ENCODE measurements around the gene DPP6.

- no peak for TF ChIP-seq L3MBTL2 (conservative IDR thresholded peaks at IDR 0.05)
- TF ChIP-seq ELF4 (IDR thresholded peaks at IDR 0.05), result no peak
- no peak for TF ChIP-seq NFRKB (IDR thresholded peaks at IDR 0.05)
- TF ChIP-seq FOXK2 (IDR thresholded peaks at IDR 0.05), result no peak
- TF ChIP-seq FOXA1 (IDR thresholded peaks at IDR 0.05), result no peak
- no peak for TF ChIP-seq TARDBP (IDR thresholded peaks at IDR 0.05)
- TF ChIP-seq HDGF (IDR thresholded peaks at IDR 0.05; ENCODE audit: borderline replicate concordance), result no peak
- no peak for TF ChIP-seq SP1 (IDR thresholded peaks at IDR 0.05)
- TF ChIP-seq LEF1 (IDR thresholded peaks at IDR 0.05; ENCODE audit: borderline replicate concordance), result no peak
- TF ChIP-seq ARNT (IDR thresholded peaks at IDR 0.05), result no peak
- no peak for TF ChIP-seq FOXM1 (IDR thresholded peaks at IDR 0.05; ENCODE audit: borderline replicate concordance)
- TF ChIP-seq SUZ12 (IDR thresholded peaks at IDR 0.05), result no peak
- no peak for TF ChIP-seq BHLHE40 (IDR thresholded peaks at IDR 0.05; ENCODE audit: borderline replicate concordance)
- no peak for TF ChIP-seq ZNF384 (IDR thresholded peaks at IDR 0.05)
Measured at GRCh38 chr7:154918741-154919140, 866.5 kb downstream of the DPP6 start.

All from HEK293T (cell line).